GM23338 (cell line): Measurements from ENCODE around the gene SIM1. TPM values are rescaled to one million over a fixed set of nuclear protein-coding genes. Genes with fewer than 3 reads are reported as not detected.

Experiments used
- ATAC-seq: fragments of 200-7000 bp; cut with Tn5 transposase; 3 replicates; pipeline ENCODE4 v1.9.1; 2020
- DNase-seq: peaks from one replicate; pipeline ENCODE4 v3.0.0-alpha.2; 2015; ENCODE audit warnings: low spot score
- H2AFZ ChIP-seq: fragments of 200-600 bp; sonication (generic); 2 replicates; pipeline ENCODE4 v1.8.0; 2016; ENCODE audit warnings: antibody characterized with exemption, mild to moderate bottlenecking, moderate library complexity
- H3F3A ChIP-seq: fragments of 200-600 bp; sonication (generic); replicated peaks from 2 replicates; pipeline ENCODE4 v1.8.0; 2017; ENCODE audit warnings: antibody characterized with exemption, mixed run types, low read depth
- H3K27ac ChIP-seq: fragments of 200-600 bp; sonication (generic); 2 replicates; pipeline ENCODE4 v1.6.1; 2016; ENCODE audit warnings: low read depth
- H3K27me3 ChIP-seq: fragments of 200-600 bp; sonication (generic); 2 replicates; pipeline ENCODE4 v1.8.0; 2016; ENCODE audit warnings: mild to moderate bottlenecking, mixed run types, moderate library complexity; ENCODE audit not compliant: insufficient read depth
- H3K36me3 ChIP-seq: fragments of 200-600 bp; sonication (generic); 2 replicates; pipeline ENCODE4 v1.8.0; 2016; ENCODE audit warnings: mild to moderate bottlenecking; ENCODE audit not compliant: insufficient read depth
- H3K4me1 ChIP-seq: fragments of 200-600 bp; sonication (generic); 2 replicates; pipeline ENCODE4 v1.8.0; 2016; ENCODE audit warnings: mild to moderate bottlenecking, moderate library complexity; ENCODE audit not compliant: insufficient read depth
- H3K4me2 ChIP-seq: fragments of 200-600 bp; sonication (generic); 2 replicates; pipeline ENCODE4 v1.7.1; 2017; ENCODE audit warnings: mixed run types
- H3K4me3 ChIP-seq: fragments of 200-600 bp; sonication (generic); 2 replicates; pipeline ENCODE4 v1.6.1; 2016; ENCODE audit warnings: mixed run types
- H3K79me2 ChIP-seq: fragments of 200-600 bp; sonication (generic); replicated peaks from 2 replicates; pipeline ENCODE4 v1.8.0; 2017; ENCODE audit warnings: mild to moderate bottlenecking; ENCODE audit not compliant: insufficient read depth
- H3K9me2 ChIP-seq: fragments of 200-600 bp; sonication (generic); 2 replicates; pipeline ENCODE4 v1.8.0; 2017; ENCODE audit not compliant: insufficient read depth
- H4K20me1 ChIP-seq: fragments of 200-600 bp; sonication (generic); replicated peaks from 2 replicates; pipeline ENCODE4 v1.8.0; 2017; ENCODE audit warnings: mild to moderate bottlenecking; ENCODE audit not compliant: insufficient read depth
- H3K27ac Mint-ChIP-seq: 2 replicates; pipeline ENCODE4 v1.8.0; 2020; ENCODE audit warnings: inconsistent platforms, mild to moderate bottlenecking, moderate library complexity, mixed read lengths
- H3K27me3 Mint-ChIP-seq: 3 replicates; pipeline ENCODE4 v1.8.0; 2022; ENCODE audit warnings: low read depth, mild to moderate bottlenecking, moderate library complexity, mixed read lengths, inconsistent platforms; ENCODE audit not compliant: insufficient read depth, poor library complexity
- H3K36me3 Mint-ChIP-seq: 3 replicates; pipeline ENCODE4 v1.8.0; 2021; ENCODE audit warnings: low read depth, mild to moderate bottlenecking, inconsistent platforms, moderate library complexity, mixed read lengths
- H3K4me1 Mint-ChIP-seq: 3 replicates; pipeline ENCODE4 v1.8.0; 2020; ENCODE audit warnings: mild to moderate bottlenecking, inconsistent platforms, mixed read lengths
- H3K4me3 Mint-ChIP-seq: 3 replicates; pipeline ENCODE4 v1.8.0; 2021; ENCODE audit warnings: moderate library complexity, mild to moderate bottlenecking, inconsistent platforms, mixed read lengths
- H3K9me3 Mint-ChIP-seq: 3 replicates; pipeline ENCODE4 v1.8.0; 2020; ENCODE audit warnings: moderate library complexity, mild to moderate bottlenecking, inconsistent platforms, mixed read lengths
- CREB1 ChIP-seq: fragments of 250-450 bp; sonication (Bioruptor Pico); IDR thresholded peaks from 2 replicates; pipeline ENCODE4 v1.5.0; 2020; ENCODE audit warnings: low read depth, mild to moderate bottlenecking, moderate library complexity
- CTCF ChIP-seq, 2 experiments: fragments of 200-600 bp in 1 of 2; sonication (generic) in 1 of 2; conservative IDR thresholded peaks; 2 replicates each; pipeline versions ENCODE4 v1.5.1 to v1.6.1; 2016 to 2017; ENCODE audit warnings: antibody characterized with exemption in 2 of 2, low read depth in 2 of 2, mild to moderate bottlenecking in 2 of 2, moderate library complexity in 1 of 2
- ETS1 ChIP-seq: IDR thresholded peaks from 2 replicates; pipeline ENCODE4 v1.6.1; 2016; ENCODE audit warnings: antibody characterized with exemption
- EZH2 ChIP-seq: fragments of 200-600 bp; sonication (generic); IDR thresholded peaks from one replicate; pipeline ENCODE4 v1.8.0; 2017; ENCODE audit warnings: antibody characterized with exemption, mild to moderate bottlenecking, low read depth; ENCODE audit not compliant: unreplicated experiment
- EZH2phosphoT487 ChIP-seq: fragments of 200-600 bp; sonication (generic); IDR thresholded peaks from one replicate; pipeline ENCODE4 v1.8.1; 2018; ENCODE audit warnings: antibody characterized with exemption; ENCODE audit not compliant: unreplicated experiment
- JUNB ChIP-seq: IDR thresholded peaks from one replicate; pipeline ENCODE4 v1.6.1; 2016; ENCODE audit warnings: antibody characterized with exemption; ENCODE audit not compliant: unreplicated experiment
- NANOG ChIP-seq: IDR thresholded peaks from 2 replicates; pipeline ENCODE4 v1.6.1; 2016; ENCODE audit warnings: antibody characterized with exemption, borderline replicate concordance
- POLR2AphosphoS5 ChIP-seq: IDR thresholded peaks from 2 replicates; pipeline ENCODE4 v1.6.1; 2016; ENCODE audit warnings: antibody characterized with exemption, low read depth
- REST ChIP-seq: IDR thresholded peaks from one replicate; pipeline ENCODE4 v1.6.1; 2018; ENCODE audit warnings: antibody characterized with exemption; ENCODE audit not compliant: unreplicated experiment
- STAT1 ChIP-seq: IDR thresholded peaks from one replicate; pipeline ENCODE4 v1.6.1; 2016; ENCODE audit warnings: antibody characterized with exemption; ENCODE audit not compliant: unreplicated experiment
- ZNF114 ChIP-seq: fragments of 250-450 bp; sonication (Bioruptor Pico); IDR thresholded peaks from 2 replicates; pipeline ENCODE4 v1.5.0; 2020; ENCODE audit warnings: mild to moderate bottlenecking, moderate library complexity
- ZNF331 ChIP-seq: fragments of 250-450 bp; sonication (Bioruptor Pico); IDR thresholded peaks from 2 replicates; pipeline ENCODE4 v1.5.0; 2020; ENCODE audit warnings: low read depth, mild to moderate bottlenecking, moderate library complexity
- ZNF462 ChIP-seq: fragments of 250-450 bp; sonication (Bioruptor Pico); IDR thresholded peaks from 2 replicates; pipeline ENCODE4 v1.5.0; 2020; ENCODE audit warnings: mild to moderate bottlenecking, moderate library complexity
- polyA plus RNA-seq: library from polyadenylated mRNA; unstranded; fragments of >200 nt; fragmentation: Nextera tagmentation; extraction: Ambion mirVana; gene quantifications from 2 replicates; pipeline ENCODE4 v1.2.1, GENCODE V29; 2016
- total RNA-seq: library from RNA; depleted of rRNA; stranded (reverse); fragments of >200 nt; shearing (Covaris generic); gene quantifications from 2 replicates; pipeline ENCODE4 v1.2.3, GENCODE V29; 2014

Gene SIM1
- total and polyA plus RNA-seq, 2 experiments from 2014 or later, result 0.42 to 0.49 TPM

- Histone ChIP-seq H2AFZ (no peak overlapping the region), H3K27me3 (no peaks in the 10 kb centered on the region), H3K4me2 (peak overlapping the region; percentile 48), H3K4me3 (0 out of 2 replicates have a peak overlapping the region, but pooled peaks have one; percentile 11), H4K20me1 (no peaks in the 10 kb centered on the region), H3K36me3 (no peaks in the 10 kb centered on the region), H3K9me2 (peaks cover 4% of the 10 kb centered on the region; the same call in 1 of the 2 replicates), H3K27ac (no peak overlapping the region), H3K79me2 (no peaks in the 10 kb centered on the region), H3F3A (no peaks in the 10 kb centered on the region), H3K4me1 (peaks cover 27% of the 10 kb centered on the region)
- ATAC-seq (peak; percentile 98), DNase-seq (peak; percentile 76)
- no peak for TF ChIP-seq NANOG
- TF ChIP-seq CREB1 (CRISPR knock-in tag), result peak; percentile 7; the same call in 1 of the 2 replicates
- TF ChIP-seq ZNF114 (CRISPR knock-in tag), result no peak
- no peak for TF ChIP-seq CTCF (conservative IDR thresholded peaks at IDR 0.05; ENCODE audit: low read depth in 2 of 2)
- no peak for TF ChIP-seq EZH2
- TF ChIP-seq ZNF462 (CRISPR knock-in tag), result peak; percentile 76; the same call in 1 of the 2 replicates
- no peak for TF ChIP-seq ETS1
- TF ChIP-seq REST, result no peak
- no peak for TF ChIP-seq EZH2phosphoT487
- no peak for TF ChIP-seq STAT1
- TF ChIP-seq POLR2AphosphoS5, result no peak
- TF ChIP-seq ZNF331 (CRISPR knock-in tag), result no peak
- TF ChIP-seq JUNB, result no peak
- Mint-ChIP-seq H3K4me1 (peaks cover 19% of the 10 kb centered on the region), H3K27ac (peak overlapping the region; percentile 77; the same call in 1 of the 2 replicates), H3K9me3 (peaks cover 6% of the 10 kb centered on the region; the same call in 2 of the 3 replicates), H3K36me3 (peaks cover 6% of the 10 kb centered on the region), H3K27me3 (no peaks in the 10 kb centered on the region), H3K4me3 (peak overlapping the region; percentile 22; the same call in 1 of the 3 replicates)
Observed at GRCh38 chr6:100420711-100421110, 44.0 kb downstream of the SIM1 start.
